ENCODE results near the gene KRTAP10-6. TPM values are rescaled to one million over a fixed set of nuclear protein-coding genes. Genes with fewer than 3 reads are reported as not detected.

Gene KRTAP10-6
- total RNA-seq, 5 donors from 2014 or later (not counting 1 experiment from before 2014, with no cell fraction given), result not detected

DNA sequence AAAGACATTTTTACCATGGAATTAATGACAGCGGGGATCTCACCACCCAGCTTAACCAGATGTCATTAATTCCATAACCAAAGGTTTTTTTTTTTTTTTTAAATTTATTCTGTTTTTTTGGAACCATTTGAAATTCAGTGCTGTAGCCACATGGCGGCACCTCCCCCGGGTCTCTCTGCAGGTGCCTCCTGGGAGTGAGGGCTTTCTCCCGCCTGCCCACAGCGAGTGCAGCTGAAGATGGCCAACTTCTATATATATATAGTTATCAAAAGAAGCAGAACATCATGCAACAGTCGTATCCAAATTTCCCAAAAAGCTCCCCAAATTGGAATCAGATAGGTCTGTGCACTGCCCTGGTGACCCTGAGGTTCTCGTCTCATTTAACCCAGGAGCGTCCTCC, 23.2 kb upstream of the KRTAP10-6 start:
- Mint-ChIP-seq H3K4me3 (peak overlapping the region in 1 of 3 donors; percentile 46), H3K27me3 (no peaks in the 10 kb centered on the region), H3K4me1 (peaks cover 46 to 57% (median 53%) of the 10 kb centered on the region in 3 donors), H3K36me3 (peaks cover 14% of the 10 kb centered on the region), H3K9me3 (peaks cover 14 to 25% (median 14%) of the 10 kb centered on the region in 3 donors), H3K27ac (peak overlapping the region in 1 of 2 donors; percentile 71)
- DNase-seq (no peak), ATAC-seq (replicated peaks in 1 of 4) (no peak)
- ChIA-PET CTCF (no interaction called here), POLR2A (no interaction called here)
- no peak overlapping the region for H3K27ac ChIP-seq (ENCODE audit: low read length)
- H3K4me3 ChIP-seq (ENCODE audit: control insufficient read depth in 1 of 2, extremely low read depth in 1 of 2, low read length in 1 of 2), result no peak overlapping the region
- 98% methylated on average over 3 of the region's 8 CpGs for WGBS (ENCODE audit: insufficient coverage)
- peaks cover 6% of the 10 kb centered on the region for H3K9me3 ChIP-seq
- peaks cover 0 to 9% of the 10 kb centered on the region in 2 experiments for H3K27me3 ChIP-seq (replicated peaks in 1 of 2; ENCODE audit: control insufficient read depth in 2 of 2, extremely low read depth in 1 of 2, insufficient read depth in 2 of 2, low read length in 1 of 2)
- H3K36me3 ChIP-seq (ENCODE audit: control insufficient read depth in 2 of 2, extremely low read depth in 1 of 2, insufficient read depth in 1 of 2, low read length in 1 of 2), result no peaks in the 10 kb centered on the region
- peaks cover 17 to 43% of the 10 kb centered on the region in 2 experiments for H3K4me1 ChIP-seq (ENCODE audit: control insufficient read depth in 1 of 2, extremely low read depth in 1 of 2, insufficient read depth in 2 of 2, low read length in 2 of 2)

GRCh38 chr21:44614961-44615391, 22.7 kb upstream of the KRTAP10-6 start:
- peaks cover 0 to 9% of the 10 kb centered on the region in 2 experiments for H3K27me3 ChIP-seq (replicated peaks in 1 of 2; ENCODE audit: control insufficient read depth in 2 of 2, extremely low read depth in 1 of 2, insufficient read depth in 2 of 2, low read length in 1 of 2)
- CTCF ChIA-PET, result no interaction called here
- peaks cover 5% of the 10 kb centered on the region for H3K9me3 ChIP-seq
- peaks cover 11% of the 10 kb centered on the region for H3K36me3 Mint-ChIP-seq
- H3K27me3 Mint-ChIP-seq, result no peaks in the 10 kb centered on the region
- 94% methylated on average over 10 of the region's 28 CpGs for WGBS (ENCODE audit: insufficient coverage)
- H3K27ac Mint-ChIP-seq, result no peak overlapping the region
- no peak overlapping the region for H3K27ac ChIP-seq (ENCODE audit: low read length)
- H3K4me3 ChIP-seq (ENCODE audit: control insufficient read depth in 1 of 2, extremely low read depth in 1 of 2, low read length in 1 of 2), result no peak overlapping the region
- POLR2A ChIA-PET, result no interaction called here
- ATAC-seq (replicated peaks in 1 of 4) (no peak), DNase-seq (no peak)
- no peaks in the 10 kb centered on the region for H3K36me3 ChIP-seq (ENCODE audit: control insufficient read depth in 2 of 2, extremely low read depth in 1 of 2, insufficient read depth in 1 of 2, low read length in 1 of 2)
- peaks cover 44 to 52% (median 50%) of the 10 kb centered on the region in 3 donors for H3K4me1 Mint-ChIP-seq
- H3K4me1 ChIP-seq (ENCODE audit: control insufficient read depth in 1 of 2, extremely low read depth in 1 of 2, insufficient read depth in 2 of 2, low read length in 2 of 2), result peaks cover 17 to 42% of the 10 kb centered on the region in 2 experiments
- H3K4me3 Mint-ChIP-seq, result no peak overlapping the region
- H3K9me3 Mint-ChIP-seq, result peaks cover 11 to 25% (median 12%) of the 10 kb centered on the region in 3 donors

DNA sequence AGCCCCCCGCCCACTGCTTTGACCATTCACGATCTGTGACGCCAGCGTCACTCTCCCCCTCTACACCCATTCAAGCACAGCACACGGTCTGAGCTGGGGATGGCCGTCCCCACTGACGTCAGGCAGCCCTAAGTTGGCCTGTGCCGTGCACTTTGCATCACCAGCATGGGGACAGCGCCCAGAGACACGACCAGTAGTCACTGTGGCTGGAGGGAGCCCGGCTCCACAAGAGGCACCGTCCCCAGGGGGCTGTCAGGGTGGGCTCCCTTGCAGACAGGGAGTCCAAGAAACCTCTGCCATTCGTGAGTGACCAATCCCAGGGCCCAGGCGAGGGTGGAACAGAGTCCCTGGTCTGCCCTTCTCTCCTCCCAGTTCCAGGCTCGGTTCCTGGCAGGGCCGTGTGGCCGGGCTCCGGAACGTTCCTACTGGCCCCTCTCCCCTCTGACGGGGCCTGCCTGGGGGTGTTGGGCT, 21.9 kb upstream of the KRTAP10-6 start:
- H3K4me1 Mint-ChIP-seq, result peaks cover 36 to 44% (median 42%) of the 10 kb centered on the region in 3 donors
- 85% methylated on average over 14 of the region's 20 CpGs for WGBS (ENCODE audit: insufficient coverage)

GRCh38 chr21:44613386-44614155, 21.3 kb upstream of the KRTAP10-6 start:
- no peak for DNase-seq
- Mint-ChIP-seq H3K4me3 (no peak overlapping the region), H3K9me3 (peaks cover 12 to 27% (median 16%) of the 10 kb centered on the region in 3 donors), H3K36me3 (peaks cover 4% of the 10 kb centered on the region), H3K27ac (no peak overlapping the region), H3K27me3 (no peaks in the 10 kb centered on the region), H3K4me1 (peaks cover 30 to 38% (median 36%) of the 10 kb centered on the region in 3 donors)
- Histone ChIP-seq H3K36me3 (ENCODE audit: control insufficient read depth in 2 of 2, extremely low read depth in 1 of 2, insufficient read depth in 1 of 2, low read length in 1 of 2) (no peaks in the 10 kb centered on the region), H3K27me3 (replicated peaks in 1 of 2; ENCODE audit: control insufficient read depth in 2 of 2, extremely low read depth in 1 of 2, insufficient read depth in 2 of 2, low read length in 1 of 2) (peaks cover 0 to 9% of the 10 kb centered on the region in 2 experiments), H3K4me1 (ENCODE audit: control insufficient read depth in 1 of 2, extremely low read depth in 1 of 2, insufficient read depth in 2 of 2, low read length in 2 of 2) (peaks cover 11 to 31% of the 10 kb centered on the region in 2 experiments), H3K27ac (ENCODE audit: low read length) (no peak overlapping the region), H3K9me3 (no peaks in the 10 kb centered on the region), H3K4me3 (ENCODE audit: control insufficient read depth in 1 of 2, extremely low read depth in 1 of 2, low read length in 1 of 2) (no peak overlapping the region)
- WGBS (ENCODE audit: insufficient coverage), result 93% methylated on average over 25 of the region's 26 CpGs
- ChIA-PET POLR2A (no interaction called here), CTCF (no interaction called here)
- no peak for ATAC-seq (replicated peaks in 1 of 4)

More for the DNA sequence above, 21.9 kb upstream of the KRTAP10-6 start:
- Histone ChIP-seq H3K4me3 (ENCODE audit: control insufficient read depth in 1 of 2, extremely low read depth in 1 of 2, low read length in 1 of 2) (no peak overlapping the region), H3K4me1 (ENCODE audit: control insufficient read depth in 1 of 2, extremely low read depth in 1 of 2, insufficient read depth in 2 of 2, low read length in 2 of 2) (peaks cover 15 to 37% of the 10 kb centered on the region in 2 experiments), H3K27me3 (replicated peaks in 1 of 2; ENCODE audit: control insufficient read depth in 2 of 2, extremely low read depth in 1 of 2, insufficient read depth in 2 of 2, low read length in 1 of 2) (peaks cover 0 to 9% of the 10 kb centered on the region in 2 experiments), H3K36me3 (ENCODE audit: control insufficient read depth in 2 of 2, extremely low read depth in 1 of 2, insufficient read depth in 1 of 2, low read length in 1 of 2) (no peaks in the 10 kb centered on the region), H3K9me3 (no peaks in the 10 kb centered on the region), H3K27ac (ENCODE audit: low read length) (no peak overlapping the region)
- CTCF ChIA-PET, result no interaction called here
- DNase-seq, result no peak
- H3K4me3 Mint-ChIP-seq, result no peak overlapping the region
- ATAC-seq (replicated peaks in 1 of 4), result no peak
- no peaks in the 10 kb centered on the region for H3K27me3 Mint-ChIP-seq
- peaks cover 10 to 25% (median 14%) of the 10 kb centered on the region in 3 donors for H3K9me3 Mint-ChIP-seq
- H3K36me3 Mint-ChIP-seq, result peaks cover 7% of the 10 kb centered on the region
- POLR2A ChIA-PET, result no interaction called here
- no peak overlapping the region for H3K27ac Mint-ChIP-seq

- DNase-seq, result no peak
- ChIA-PET POLR2A (no interaction called here), CTCF (no interaction called here)
- peak overlapping the region in 1 of 2 donors; percentile 52 for H3K27ac Mint-ChIP-seq
- H3K27me3 Mint-ChIP-seq, result peaks cover 1 to 2% of the 10 kb centered on the region in 2 donors
- no peaks in the 10 kb centered on the region for H3K36me3 ChIP-seq (ENCODE audit: control insufficient read depth in 2 of 2, extremely low read depth in 1 of 2, insufficient read depth in 1 of 2, low read length in 1 of 2)
- no peaks in the 10 kb centered on the region for H3K9me3 ChIP-seq
- 83% methylated on average over 12 of the region's 13 CpGs for WGBS (ENCODE audit: insufficient coverage)
- peaks cover 12 to 27% (median 16%) of the 10 kb centered on the region in 3 donors for H3K9me3 Mint-ChIP-seq
- no peak overlapping the region for H3K27ac ChIP-seq (ENCODE audit: low read length)
- ATAC-seq (replicated peaks in 1 of 4), result no peak
- H3K27me3 ChIP-seq (replicated peaks in 1 of 2; ENCODE audit: control insufficient read depth in 2 of 2, extremely low read depth in 1 of 2, insufficient read depth in 2 of 2, low read length in 1 of 2), result peaks cover 0 to 9% of the 10 kb centered on the region in 2 experiments
- H3K4me3 ChIP-seq (ENCODE audit: control insufficient read depth in 1 of 2, extremely low read depth in 1 of 2, low read length in 1 of 2), result no peak overlapping the region
- H3K36me3 Mint-ChIP-seq, result peaks cover 4% of the 10 kb centered on the region
- peaks cover 22 to 30% (median 28%) of the 10 kb centered on the region in 3 donors for H3K4me1 Mint-ChIP-seq
- no peak overlapping the region for H3K4me3 Mint-ChIP-seq
- peaks cover 4 to 22% of the 10 kb centered on the region in 2 experiments for H3K4me1 ChIP-seq (ENCODE audit: control insufficient read depth in 1 of 2, extremely low read depth in 1 of 2, insufficient read depth in 2 of 2, low read length in 2 of 2)
These were observed 20.4 kb upstream of the KRTAP10-6 start for GRCh38 chr21:44612669-44613229.

- Histone ChIP-seq H3K4me3 (ENCODE audit: control insufficient read depth in 1 of 2, extremely low read depth in 1 of 2, low read length in 1 of 2) (no peak within 1 kb of the TSS), H3K27ac (ENCODE audit: low read length) (no peak within 1 kb of the TSS), H3K4me1 (ENCODE audit: control insufficient read depth in 1 of 2, extremely low read depth in 1 of 2, insufficient read depth in 2 of 2, low read length in 2 of 2) (peaks cover 0 to 15% of the 10 kb centered on the region in 2 experiments), H3K36me3 (ENCODE audit: control insufficient read depth in 2 of 2, extremely low read depth in 1 of 2, insufficient read depth in 1 of 2, low read length in 1 of 2) (no peaks in the 10 kb centered on the region), H3K9me3 (no peaks in the 10 kb centered on the region), H3K27me3 (replicated peaks in 1 of 2; ENCODE audit: control insufficient read depth in 2 of 2, extremely low read depth in 1 of 2, insufficient read depth in 2 of 2, low read length in 1 of 2) (peaks cover 0 to 9% of the 10 kb centered on the region in 2 experiments)
- Mint-ChIP-seq H3K4me1 (peaks cover 15 to 23% (median 21%) of the 10 kb centered on the region in 3 donors), H3K27ac (no peak within 1 kb of the TSS), H3K4me3 (no peak within 1 kb of the TSS), H3K36me3 (peaks cover 4% of the 10 kb centered on the region), H3K27me3 (peaks cover 2 to 3% of the 10 kb centered on the region in 2 donors), H3K9me3 (peaks cover 12 to 27% (median 16%) of the 10 kb centered on the region in 3 donors)
- DNase-seq (no peak), ATAC-seq (replicated peaks in 1 of 4) (no peak)
- ChIA-PET CTCF (no interaction called here), POLR2A (no interaction called here)
- 95% methylated on average over 6 of the region's 8 CpGs for WGBS (ENCODE audit: insufficient coverage)
These were observed 19.8 kb upstream of the KRTAP10-6 start, which contains the start of gene KRTAP10-8 for GRCh38 chr21:44612029-44612486. KRTAP10-8 (plus strand) TSS chr21:44612079; CDS start chr21:44612101, 22 bp downstream.
